Colon (tissue), 2 donors: Measurements from ENCODE around the gene DLG1.

ENCODE experiments used
- FAIRE-seq: peaks from 2 replicates; lab custom pipeline; 2012; peaks lifted over from hg19 to GRCh38; lab: Jason Lieb, UNC
- donor health status: control.
- donor health status: control.

Gene DLG1

GRCh38 chr3:197317250-197317963, 19.0 kb upstream of the DLG1 start:
- FAIRE-seq: no peak

GRCh38 chr3:197312431-197312830, 14.0 kb upstream of the DLG1 start:
- no peak for FAIRE-seq

GRCh38 chr3:197311591-197311990, 13.2 kb upstream of the DLG1 start:
- FAIRE-seq: no peak

GRCh38 chr3:197309528-197310361, 11.3 kb upstream of the DLG1 start:
- no peak for FAIRE-seq

- no peak for FAIRE-seq
These were observed 10.2 kb upstream of the DLG1 start for GRCh38 chr3:197308591-197308990.

GRCh38 chr3:197306374-197307086, 8.1 kb upstream of the DLG1 start:
- FAIRE-seq: no peak

GRCh38 chr3:197305854-197306253, 7.4 kb upstream of the DLG1 start:
- FAIRE-seq: no peak

- no peak for FAIRE-seq
These were observed 5.0 kb upstream of the DLG1 start for GRCh38 chr3:197303452-197303851.

GRCh38 chr3:197302696-197303341, 4.4 kb upstream of the DLG1 start:
- no peak for FAIRE-seq

GRCh38 chr3:197302033-197302432, 3.6 kb upstream of the DLG1 start:
- no peak for FAIRE-seq

GRCh38 chr3:197300361-197300760, 1.9 kb upstream of the DLG1 start:
- FAIRE-seq: no peak

GRCh38 chr3:197298945-197299854, 788 bp upstream of the DLG1 start:
- FAIRE-seq: no peak

- FAIRE-seq: no peak
These were observed 704 bp downstream of the DLG1 start for GRCh38 chr3:197297476-197298340.

- no peak for FAIRE-seq
These were observed 1.4 kb downstream of the DLG1 start for GRCh38 chr3:197297002-197297401.

- FAIRE-seq: no peak
These were observed 1.9 kb downstream of the DLG1 start for GRCh38 chr3:197296545-197296944.

GRCh38 chr3:197295871-197296270, 2.5 kb downstream of the DLG1 start:
- FAIRE-seq: no peak

- no peak for FAIRE-seq
These were observed 4.7 kb downstream of the DLG1 start for GRCh38 chr3:197293605-197294237.

GRCh38 chr3:197292648-197293047, 5.8 kb downstream of the DLG1 start:
- FAIRE-seq: no peak

GRCh38 chr3:197292083-197292646, 6.2 kb downstream of the DLG1 start:
- no peak for FAIRE-seq
